ENCODE data around the gene LRRTM2.

GRCh38 chr5:138884094-138884493 is 9.0 kb upstream of the LRRTM2 start:
- TF ChIP-seq CTCF (IDR thresholded peaks at IDR 0.05) = no peak
- TF ChIP-seq EZH2 (IDR thresholded peaks at IDR 0.05; ENCODE audit: borderline replicate concordance, insufficient read depth, low read depth, low read length, poor library complexity, severe bottlenecking) = no peak
